Spleen (tissue), 11 donors: ENCODE results near the gene ASTE1. TPM values are rescaled to one million over a fixed set of nuclear protein-coding genes. Genes with fewer than 3 reads are reported as not detected.

ENCODE experiments used
- DNase-seq: peaks from one replicate; pipeline ENCODE4 v3.0.0-alpha.2; 2020
- H3K27ac ChIP-seq, 8 donors: fragments of 200-600 bp; sonication (generic) in 7 of 8; 1 replicate in 4 of 8; 2 replicates in 4 of 8; pipeline versions ENCODE4 v1.5.0 to v1.8.0; 2016 to 2021; ENCODE audit warnings: inconsistent platforms in 4 of 8, mild to moderate bottlenecking in 4 of 8, moderate library complexity in 1 of 8
- H3K27me3 ChIP-seq, 7 donors: fragments of 200-600 bp; sonication (generic) in 6 of 7; replicated peaks in 1 of 7; 1 replicate in 4 of 7; 2 replicates in 3 of 7; pipeline versions ENCODE4 v1.5.0 to v1.8.0; 2016 to 2021; ENCODE audit warnings: inconsistent platforms in 3 of 7, mild to moderate bottlenecking in 1 of 7
- H3K36me3 ChIP-seq, 6 donors: fragments of 200-600 bp; sonication (generic) in 5 of 6; 1 replicate in 4 of 6; 2 replicates in 2 of 6; pipeline versions ENCODE4 v1.5.0 to v1.8.0; 2016 to 2021; ENCODE audit warnings: inconsistent platforms in 2 of 6
- H3K4me1 ChIP-seq, 6 donors: fragments of 200-600 bp; sonication (generic) in 5 of 6; 1 replicate in 3 of 6; 2 replicates in 3 of 6; pipeline versions ENCODE4 v1.5.0 to v1.8.0; 2016 to 2021; ENCODE audit warnings: inconsistent platforms in 3 of 6
- H3K4me3 ChIP-seq, 8 donors: fragments of 200-600 bp; sonication (generic) in 7 of 8; 1 replicate in 4 of 8; 2 replicates in 4 of 8; pipeline versions ENCODE4 v1.5.0 to v1.8.0; 2016 to 2021; ENCODE audit warnings: inconsistent platforms in 4 of 8, mild to moderate bottlenecking in 4 of 8, moderate library complexity in 2 of 8
- H3K9me3 ChIP-seq, 8 donors: fragments of 200-600 bp; sonication (generic) in 7 of 8; 1 replicate in 4 of 8; 2 replicates in 4 of 8; pipeline versions ENCODE4 v1.5.0 to v1.8.0; 2016 to 2021; ENCODE audit warnings: inconsistent platforms in 4 of 8
- POLR2A ChIP-seq, 3 donors: fragments of 450-650 bp; IDR thresholded peaks; one replicate each; pipeline ENCODE4 v1.5.1; 2017; ENCODE audit warnings: antibody characterized with exemption in 3 of 3, mild to moderate bottlenecking in 1 of 3
- POLR2AphosphoS5 ChIP-seq, 3 donors: sonication (generic); formaldehyde crosslinking; IDR thresholded peaks; one replicate each; pipeline ENCODE4 v1.5.1; 2017; ENCODE audit warnings: antibody characterized with exemption in 3 of 3
- WGBS, 5 donors: extraction: QIAGEN DNeasy Blood & Tissue Kit in 3 of 5; methylation state at CpG; one replicate each; pipeline versions ENCODE4 v1.1.5 to v1.1.7; 2013 to 2018; 5-methylcytosine and 5-hydroxymethylcytosine counted together
- intact Hi-C: fragments of 100-400 bp; cut with DNase I; formaldehyde crosslinking; loops from one replicate; pipeline ENCODE4 v1.15.0; 2023; ENCODE audit warnings: low total_unique reads
- polyA plus RNA-seq, 3 donors: library from polyadenylated mRNA; stranded (reverse); fragments of 200-250 nt; gene quantifications; one replicate each; pipeline ENCODE4 v1.2.1, GENCODE V29; 2013
- total RNA-seq, 7 donors: library from RNA; depleted of rRNA in 3 of 7; stranded (reverse); fragments of >200 nt in 3 of 7; fragmentation: NEBNext Ultra II Directional in 4 of 7; extraction: Animal tissue kit (Norgen Biotek cat#: 25700) in 4 of 7; gene quantifications; one replicate each; pipeline versions ENCODE4 v1.1.0 to v1.2.1, GENCODE V29; 2016 to 2021
- TF ChIP-seq, protein P1 (sequence below), 11 experiments: fragments of 200-600 bp in 7 of 11; fragments of 450-650 bp in 4 of 11; sonication (generic) in 4 of 11; IDR thresholded peaks in 8 of 11; conservative IDR thresholded peaks in 3 of 11; 1 replicate in 7 of 11; 2 replicates in 4 of 11; pipeline versions ENCODE4 v1.4.0 to v1.8.0; 2016 to 2021; ENCODE audit warnings: antibody characterized with exemption in 11 of 11, inconsistent platforms in 4 of 11, mild to moderate bottlenecking in 1 of 11
- donor health status: healthy with polysubstance abuse.
- donor health status: DM: no; HTN: no; CAD: no; lungs with moderate emphysema.
- donor health status: DM: no; HTN: no; CAD: no.
- donor health status: Bipolar disorder and iron deficiency.
- donor health status: healthy.
- donor health status: DM: no; HTN: no; CAD: no.
- donor health status: DM: yes; HTN: yes; CAD: no.

Gene ASTE1
- total and polyA plus RNA-seq, 10 donors: 3.8 to 16.8 (median 8.3) TPM

- 82 to 98% (median 91%) methylated on average over 1 of the region's 1 CpG for WGBS, 5 donors
- intact Hi-C loops: no loop called here
- TF ChIP-seq, protein P1, sequence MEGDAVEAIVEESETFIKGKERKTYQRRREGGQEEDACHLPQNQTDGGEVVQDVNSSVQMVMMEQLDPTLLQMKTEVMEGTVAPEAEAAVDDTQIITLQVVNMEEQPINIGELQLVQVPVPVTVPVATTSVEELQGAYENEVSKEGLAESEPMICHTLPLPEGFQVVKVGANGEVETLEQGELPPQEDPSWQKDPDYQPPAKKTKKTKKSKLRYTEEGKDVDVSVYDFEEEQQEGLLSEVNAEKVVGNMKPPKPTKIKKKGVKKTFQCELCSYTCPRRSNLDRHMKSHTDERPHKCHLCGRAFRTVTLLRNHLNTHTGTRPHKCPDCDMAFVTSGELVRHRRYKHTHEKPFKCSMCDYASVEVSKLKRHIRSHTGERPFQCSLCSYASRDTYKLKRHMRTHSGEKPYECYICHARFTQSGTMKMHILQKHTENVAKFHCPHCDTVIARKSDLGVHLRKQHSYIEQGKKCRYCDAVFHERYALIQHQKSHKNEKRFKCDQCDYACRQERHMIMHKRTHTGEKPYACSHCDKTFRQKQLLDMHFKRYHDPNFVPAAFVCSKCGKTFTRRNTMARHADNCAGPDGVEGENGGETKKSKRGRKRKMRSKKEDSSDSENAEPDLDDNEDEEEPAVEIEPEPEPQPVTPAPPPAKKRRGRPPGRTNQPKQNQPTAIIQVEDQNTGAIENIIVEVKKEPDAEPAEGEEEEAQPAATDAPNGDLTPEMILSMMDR (IDR thresholded peaks at IDR 0.05 in 8 of 11, conservative IDR thresholded peaks at IDR 0.05 in 3 of 11): no peak
- TF ChIP-seq POLR2A (IDR thresholded peaks at IDR 0.05): no peak
- TF ChIP-seq POLR2AphosphoS5 (IDR thresholded peaks at IDR 0.05): no peak
- no peaks in the 10 kb centered on the region for H3K4me1 ChIP-seq
- DNase-seq: no peak
- peaks cover 2 to 95% (median 16%) of the 10 kb centered on the region in 6 donors for H3K36me3 ChIP-seq
- H3K9me3 ChIP-seq: no peaks in the 10 kb centered on the region
- H3K4me3 ChIP-seq: no peak overlapping the region
- H3K27me3 ChIP-seq: no peaks in the 10 kb centered on the region
- H3K27ac ChIP-seq: no peak overlapping the region
These were observed 25.6 kb downstream of the ASTE1 start for GRCh38 chr3:131001071-131001470.

- no peaks in the 10 kb centered on the region for H3K4me1 ChIP-seq
- peak overlapping the region in 1 of 8 donors; percentile 37 for H3K27ac ChIP-seq
- intact Hi-C loops: no loop called here
- no peak for DNase-seq
- TF ChIP-seq, protein P1 (IDR thresholded peaks at IDR 0.05 in 8 of 11, conservative IDR thresholded peaks at IDR 0.05 in 3 of 11): no peak
- TF ChIP-seq POLR2A (IDR thresholded peaks at IDR 0.05): no peak
- H3K4me3 ChIP-seq: no peak overlapping the region
- H3K27me3 ChIP-seq: no peaks in the 10 kb centered on the region
- no peaks in the 10 kb centered on the region for H3K9me3 ChIP-seq
- H3K36me3 ChIP-seq: peaks cover 2 to 100% (median 18%) of the 10 kb centered on the region in 6 donors
- WGBS, 5 donors: 74 to 90% (median 87%) methylated on average over 7 of the region's 7 CpGs
These were observed 29.3 kb downstream of the ASTE1 start for GRCh38 chr3:130997289-130997688.

GRCh38 chr3:130992344-130992743 is 34.3 kb downstream of the ASTE1 start:
- no peak overlapping the region for H3K4me3 ChIP-seq
- no peak overlapping the region for H3K27ac ChIP-seq
- intact Hi-C loops: no loop called here
- TF ChIP-seq POLR2A (IDR thresholded peaks at IDR 0.05): no peak
- TF ChIP-seq, protein P1 (IDR thresholded peaks at IDR 0.05 in 8 of 11, conservative IDR thresholded peaks at IDR 0.05 in 3 of 11): no peak
- TF ChIP-seq POLR2AphosphoS5 (IDR thresholded peaks at IDR 0.05): no peak
- no peaks in the 10 kb centered on the region for H3K27me3 ChIP-seq
- no peak for DNase-seq
- H3K36me3 ChIP-seq: peaks cover 0 to 76% (median 18%) of the 10 kb centered on the region in 6 donors
- WGBS, 5 donors: 84 to 93% (median 90%) methylated on average over 3 of the region's 3 CpGs
- H3K9me3 ChIP-seq: no peaks in the 10 kb centered on the region
- no peaks in the 10 kb centered on the region for H3K4me1 ChIP-seq

GRCh38 chr3:130991126-130991525 is 35.5 kb downstream of the ASTE1 start:
- TF ChIP-seq, protein P1 (IDR thresholded peaks at IDR 0.05 in 8 of 11, conservative IDR thresholded peaks at IDR 0.05 in 3 of 11): no peak
- TF ChIP-seq POLR2AphosphoS5 (IDR thresholded peaks at IDR 0.05): no peak
- no peak for TF ChIP-seq POLR2A (IDR thresholded peaks at IDR 0.05)
- H3K9me3 ChIP-seq: no peaks in the 10 kb centered on the region
- no peak overlapping the region for H3K27ac ChIP-seq
- 93 to 97% (median 95%) methylated on average over 5 of the region's 5 CpGs for WGBS, 5 donors
- H3K4me3 ChIP-seq: no peak overlapping the region
- H3K4me1 ChIP-seq: no peaks in the 10 kb centered on the region
- intact Hi-C loops: no loop called here
- peaks cover 0 to 68% (median 13%) of the 10 kb centered on the region in 6 donors for H3K36me3 ChIP-seq
- no peaks in the 10 kb centered on the region for H3K27me3 ChIP-seq
- no peak for DNase-seq
